PFSK-1 (cell line): ENCODE results near the gene DNAH8.

Source experiments
- POLR2AphosphoS5 ChIP-seq: IDR thresholded peaks from 2 replicates; pipeline ENCODE4 v1.6.1; 2012; ENCODE audit warnings: low read depth, mild to moderate bottlenecking, control low read depth, low read length, moderate library complexity
- TAF1 ChIP-seq: IDR thresholded peaks from 2 replicates; pipeline ENCODE4 v1.6.1; 2012; ENCODE audit warnings: low read length, control low read depth, borderline replicate concordance; ENCODE audit not compliant: insufficient read depth

DNA sequence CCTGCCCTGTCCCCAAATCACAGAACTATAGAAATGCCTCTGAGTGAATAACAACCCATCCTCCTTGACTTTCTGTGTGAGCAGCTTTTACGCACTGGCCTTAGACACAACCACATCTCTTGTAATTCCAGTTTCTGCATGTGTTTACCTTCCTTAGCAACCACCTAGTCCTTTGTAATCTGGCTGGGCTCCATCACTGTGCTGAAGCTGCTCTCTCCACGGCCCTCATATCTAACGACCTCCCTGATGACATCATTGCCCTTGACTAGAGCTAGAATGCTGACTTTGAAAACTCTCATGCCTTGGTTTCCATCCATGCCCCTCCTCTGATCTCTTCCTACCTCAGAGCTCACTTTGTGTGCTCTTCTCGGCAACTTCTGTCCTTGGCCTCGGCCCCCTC is 303.0 kb downstream of the DNAH8 start:
- TF ChIP-seq POLR2AphosphoS5 (no peak), TAF1 (no peak)
